H9 (cell line): ENCODE measurements around the gene GARNL3. TPM values are rescaled to one million over a fixed set of nuclear protein-coding genes. Genes with fewer than 3 reads are reported as not detected.

Experiments used
- DNase-seq: peaks from one replicate; pipeline ENCODE4 v3.0.0-alpha.2; 2017
- H2AFZ ChIP-seq: one replicate; pipeline ENCODE4 v1.6.1; 2013; ENCODE audit warnings: mild to moderate bottlenecking, low read length, control low read depth, moderate library complexity
- H2AK5ac ChIP-seq: 2 replicates; pipeline ENCODE4 v1.6.1; 2013; ENCODE audit warnings: low read length, control low read depth, mixed read lengths; ENCODE audit not compliant: insufficient read length
- H2BK120ac ChIP-seq: one replicate; pipeline ENCODE4 v1.6.1; 2013; ENCODE audit warnings: low read depth, mild to moderate bottlenecking, low read length, control low read depth, inconsistent platforms; ENCODE audit not compliant: poor library complexity, severe bottlenecking
- H2BK12ac ChIP-seq: 2 replicates; pipeline ENCODE4 v1.6.1; 2013; ENCODE audit warnings: low read length, control low read depth, mixed read lengths, low read depth; ENCODE audit not compliant: insufficient read length
- H2BK15ac ChIP-seq: 2 replicates; pipeline ENCODE4 v1.6.1; 2013; ENCODE audit warnings: low read depth, low read length, control low read depth
- H2BK20ac ChIP-seq: one replicate; pipeline ENCODE4 v1.6.1; 2013; ENCODE audit warnings: low read depth, mild to moderate bottlenecking, low read length, control low read depth, inconsistent platforms; ENCODE audit not compliant: poor library complexity, severe bottlenecking
- H2BK5ac ChIP-seq: 2 replicates; pipeline ENCODE4 v1.6.1; 2013; ENCODE audit warnings: low read length, control low read depth, mixed read lengths; ENCODE audit not compliant: insufficient read length
- H3K14ac ChIP-seq: 2 replicates; pipeline ENCODE4 v1.6.1; 2013; ENCODE audit warnings: low read length, control low read depth; ENCODE audit not compliant: insufficient read depth
- H3K18ac ChIP-seq: 2 replicates; pipeline ENCODE4 v1.6.1; 2013; ENCODE audit warnings: low read depth, mild to moderate bottlenecking, mixed read lengths, low read length, control low read depth; ENCODE audit not compliant: insufficient read length
- H3K23ac ChIP-seq: 2 replicates; pipeline ENCODE4 v1.6.1; 2013; ENCODE audit warnings: low read length, control low read depth, mixed read lengths, low read depth; ENCODE audit not compliant: insufficient read length
- H3K23me2 ChIP-seq: 2 replicates; pipeline ENCODE4 v1.6.1; 2013; ENCODE audit warnings: low read depth, mild to moderate bottlenecking, mixed read lengths, low read length, control low read depth; ENCODE audit not compliant: insufficient read length, poor library complexity, severe bottlenecking
- H3K27ac ChIP-seq: 2 replicates; pipeline ENCODE4 v1.5.1; 2013; ENCODE audit warnings: low read length, control low read depth, mixed read lengths, low read depth; ENCODE audit not compliant: insufficient read length
- H3K27me3 ChIP-seq: 2 replicates; pipeline ENCODE4 v1.6.1; 2013; ENCODE audit warnings: low read length, control low read depth, inconsistent platforms; ENCODE audit not compliant: insufficient read depth
- H3K4ac ChIP-seq: 2 replicates; pipeline ENCODE4 v1.6.1; 2013; ENCODE audit warnings: low read depth, mild to moderate bottlenecking, control low read depth, inconsistent platforms, low read length, moderate library complexity
- H3K4me1 ChIP-seq: 2 replicates; pipeline ENCODE4 v1.6.1; 2013; ENCODE audit warnings: low read length, control low read depth, inconsistent platforms; ENCODE audit not compliant: insufficient read depth
- H3K4me2 ChIP-seq: 2 replicates; pipeline ENCODE4 v1.6.1; 2013; ENCODE audit warnings: low read length, control low read depth, mixed read lengths; ENCODE audit not compliant: insufficient read length, insufficient read depth
- H3K56ac ChIP-seq: 2 replicates; pipeline ENCODE4 v1.6.1; 2013; ENCODE audit warnings: low read depth, mild to moderate bottlenecking, mixed read lengths, low read length, control low read depth; ENCODE audit not compliant: insufficient read length
- H3K79me1 ChIP-seq: 2 replicates; pipeline ENCODE4 v1.6.1; 2013; ENCODE audit warnings: low read depth, mild to moderate bottlenecking, moderate library complexity, low read length, control low read depth, inconsistent platforms; ENCODE audit not compliant: insufficient read depth, poor library complexity, severe bottlenecking
- H3K79me2 ChIP-seq: 2 replicates; pipeline ENCODE4 v1.6.1; 2013; ENCODE audit warnings: low read length, control low read depth, inconsistent platforms; ENCODE audit not compliant: insufficient read depth
- H3K9ac ChIP-seq: 2 replicates; pipeline ENCODE4 v1.6.1; 2013; ENCODE audit warnings: low read length, control low read depth, mixed read lengths; ENCODE audit not compliant: insufficient read length; ENCODE audit errors: extremely low read depth
- H3K9me3 ChIP-seq: one replicate; pipeline ENCODE4 v1.6.1; 2013; ENCODE audit warnings: low read depth, low read length, inconsistent platforms; ENCODE audit not compliant: control insufficient read depth
- H3T11ph ChIP-seq: one replicate; pipeline ENCODE4 v1.6.1; 2013; ENCODE audit warnings: mild to moderate bottlenecking, low read length, control low read depth, inconsistent platforms
- H4K20me1 ChIP-seq: one replicate; pipeline ENCODE4 v1.6.1; 2013; ENCODE audit not compliant: control insufficient read depth, insufficient read length, insufficient read depth
- H4K5ac ChIP-seq: 2 replicates; pipeline ENCODE4 v1.6.1; 2013; ENCODE audit warnings: low read depth, mild to moderate bottlenecking, mixed read lengths, low read length, control low read depth; ENCODE audit not compliant: insufficient read length
- H4K8ac ChIP-seq: replicated peaks from 2 replicates; pipeline ENCODE4 v1.6.1; 2013; ENCODE audit warnings: low read length, control low read depth, mixed read lengths, low read depth; ENCODE audit not compliant: insufficient read length
- H4K91ac ChIP-seq: 2 replicates; pipeline ENCODE4 v1.6.1; 2013; ENCODE audit warnings: low read depth, mild to moderate bottlenecking, moderate library complexity, mixed read lengths, low read length, control low read depth; ENCODE audit not compliant: insufficient read length
- H3K27ac Mint-ChIP-seq, 3 experiments: 2 replicates in 2 of 3; 3 replicates in 1 of 3; pipeline ENCODE4 v1.8.0; 2020 to 2021; ENCODE audit warnings: mixed read lengths in 3 of 3, mild to moderate bottlenecking in 1 of 3, moderate library complexity in 1 of 3
- H3K27me3 Mint-ChIP-seq: 2 replicates; pipeline ENCODE4 v1.8.0; 2021; ENCODE audit warnings: low read depth, mild to moderate bottlenecking, moderate library complexity, mixed read lengths
- H3K36me3 Mint-ChIP-seq, 3 experiments: 2 replicates in 2 of 3; 3 replicates in 1 of 3; pipeline ENCODE4 v1.8.0; 2020 to 2021; ENCODE audit warnings: low read depth in 3 of 3, mixed read lengths in 3 of 3; ENCODE audit not compliant: insufficient read depth in 1 of 3
- H3K4me1 Mint-ChIP-seq, 2 experiments: 2 replicates each; pipeline ENCODE4 v1.8.0; 2020; ENCODE audit warnings: mixed read lengths in 2 of 2
- H3K4me3 Mint-ChIP-seq, 2 experiments: 2 replicates in 1 of 2; 3 replicates in 1 of 2; pipeline ENCODE4 v1.8.0; 2020 to 2021; ENCODE audit warnings: mild to moderate bottlenecking in 2 of 2, mixed read lengths in 2 of 2, moderate library complexity in 1 of 2
- H3K9me3 Mint-ChIP-seq, 2 experiments: 2 replicates in 1 of 2; 3 replicates in 1 of 2; pipeline ENCODE4 v1.8.0; 2020; ENCODE audit warnings: mild to moderate bottlenecking in 2 of 2, mixed read lengths in 2 of 2, moderate library complexity in 1 of 2
- WGBS: extraction: QIAGEN DNeasy Blood & Tissue Kit; methylation state at CpG from one replicate; pipeline ENCODE4 v1.1.7; 2013; ENCODE audit warnings: missing lambda C conversion rate, low lambda C conversion rate, mixed read lengths; ENCODE audit not compliant: insufficient read length; ENCODE audit errors: extremely low coverage; 5-methylcytosine and 5-hydroxymethylcytosine counted together
- total RNA-seq: library from RNA; stranded (reverse); gene quantifications from 2 replicates; pipeline ENCODE4 v1.2.1, GENCODE V29; 2021
- TF ChIP-seq, protein P1 (sequence below): fragments of 200-600 bp; sonication (generic); conservative IDR thresholded peaks from 3 replicates; pipeline ENCODE4 v1.8.0; 2021; ENCODE audit warnings: antibody characterized with exemption, mild to moderate bottlenecking

Gene GARNL3
- total RNA-seq, 1 experiment from 2014 or later = 8.7 TPM

DNA sequence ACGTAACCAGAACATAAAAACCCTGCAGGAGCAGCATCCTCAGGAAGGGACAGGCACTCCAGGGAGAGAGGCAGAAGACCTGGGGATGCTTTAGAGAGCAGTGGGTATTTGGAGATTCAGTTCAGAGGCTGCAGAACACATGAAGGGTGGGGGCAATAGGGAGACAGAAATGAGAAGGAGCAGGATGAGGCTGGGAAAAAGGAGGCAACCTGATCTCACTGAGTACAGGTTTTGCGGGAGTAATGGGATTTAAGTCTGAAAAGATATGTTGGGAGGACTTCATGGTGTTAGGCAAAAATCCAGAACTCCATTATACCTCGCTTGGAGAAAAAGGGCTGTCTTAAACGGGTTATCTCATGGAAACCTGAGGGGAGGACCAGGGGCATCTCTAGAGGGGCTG lies 41.3 kb upstream of the GARNL3 start:
- Histone ChIP-seq H2BK12ac (no peak overlapping the region), H3K9ac (no peak overlapping the region), H3K79me1 (no peaks in the 10 kb centered on the region), H3K4me2 (peak overlapping the region; percentile 84), H4K20me1 (no peaks in the 10 kb centered on the region), H3K56ac (no peak overlapping the region), H3K14ac (no peak overlapping the region), H3K4me1 (no peaks in the 10 kb centered on the region), H2BK15ac (no peak overlapping the region), H2AFZ (no peak overlapping the region), H3K4ac (no peak overlapping the region), H3K23ac (no peak overlapping the region), H3T11ph (no peak overlapping the region), H3K27ac (no peak overlapping the region), H3K9me3 (no peaks in the 10 kb centered on the region), H2BK20ac (no peak overlapping the region), H4K91ac (no peak overlapping the region), H3K18ac (no peak overlapping the region), H4K8ac (no peak overlapping the region), H4K5ac (no peak overlapping the region), H3K79me2 (no peaks in the 10 kb centered on the region), H2BK5ac (no peak overlapping the region), H2BK120ac (no peak overlapping the region), H2AK5ac (no peak overlapping the region), H3K27me3 (no peaks in the 10 kb centered on the region; the same call in 1 of the 2 replicates), H3K23me2 (peaks cover 11% of the 10 kb centered on the region)
- H3K27me3 Mint-ChIP-seq = peaks cover 42% of the 10 kb centered on the region
- peaks cover 0 to 2% (median 0%) of the 10 kb centered on the region in 3 experiments; a peak in 2 of 7 replicates for H3K36me3 Mint-ChIP-seq
- no peak for DNase-seq
- TF ChIP-seq, protein P1, sequence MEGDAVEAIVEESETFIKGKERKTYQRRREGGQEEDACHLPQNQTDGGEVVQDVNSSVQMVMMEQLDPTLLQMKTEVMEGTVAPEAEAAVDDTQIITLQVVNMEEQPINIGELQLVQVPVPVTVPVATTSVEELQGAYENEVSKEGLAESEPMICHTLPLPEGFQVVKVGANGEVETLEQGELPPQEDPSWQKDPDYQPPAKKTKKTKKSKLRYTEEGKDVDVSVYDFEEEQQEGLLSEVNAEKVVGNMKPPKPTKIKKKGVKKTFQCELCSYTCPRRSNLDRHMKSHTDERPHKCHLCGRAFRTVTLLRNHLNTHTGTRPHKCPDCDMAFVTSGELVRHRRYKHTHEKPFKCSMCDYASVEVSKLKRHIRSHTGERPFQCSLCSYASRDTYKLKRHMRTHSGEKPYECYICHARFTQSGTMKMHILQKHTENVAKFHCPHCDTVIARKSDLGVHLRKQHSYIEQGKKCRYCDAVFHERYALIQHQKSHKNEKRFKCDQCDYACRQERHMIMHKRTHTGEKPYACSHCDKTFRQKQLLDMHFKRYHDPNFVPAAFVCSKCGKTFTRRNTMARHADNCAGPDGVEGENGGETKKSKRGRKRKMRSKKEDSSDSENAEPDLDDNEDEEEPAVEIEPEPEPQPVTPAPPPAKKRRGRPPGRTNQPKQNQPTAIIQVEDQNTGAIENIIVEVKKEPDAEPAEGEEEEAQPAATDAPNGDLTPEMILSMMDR = no peak
- peaks cover 14% of the 10 kb centered on the region in 2 experiments for H3K4me1 Mint-ChIP-seq
- no peak overlapping the region for H3K27ac Mint-ChIP-seq
- WGBS = no CpG with 5 or more reads among the region's 4 CpGs
- H3K4me3 Mint-ChIP-seq = peak overlapping the region in 1 of 2 experiments; percentile 90; a peak in 2 of 5 replicates
- no peaks in the 10 kb centered on the region; a peak in 1 of 5 replicates for H3K9me3 Mint-ChIP-seq
